ENCODE results near the gene MSGN1. TPM values are rescaled to one million over a fixed set of nuclear protein-coding genes. Genes with fewer than 3 reads are reported as not detected.

The MSGN1 gene
- total and polyA plus RNA-seq, 9 donors, result not detected

DNA sequence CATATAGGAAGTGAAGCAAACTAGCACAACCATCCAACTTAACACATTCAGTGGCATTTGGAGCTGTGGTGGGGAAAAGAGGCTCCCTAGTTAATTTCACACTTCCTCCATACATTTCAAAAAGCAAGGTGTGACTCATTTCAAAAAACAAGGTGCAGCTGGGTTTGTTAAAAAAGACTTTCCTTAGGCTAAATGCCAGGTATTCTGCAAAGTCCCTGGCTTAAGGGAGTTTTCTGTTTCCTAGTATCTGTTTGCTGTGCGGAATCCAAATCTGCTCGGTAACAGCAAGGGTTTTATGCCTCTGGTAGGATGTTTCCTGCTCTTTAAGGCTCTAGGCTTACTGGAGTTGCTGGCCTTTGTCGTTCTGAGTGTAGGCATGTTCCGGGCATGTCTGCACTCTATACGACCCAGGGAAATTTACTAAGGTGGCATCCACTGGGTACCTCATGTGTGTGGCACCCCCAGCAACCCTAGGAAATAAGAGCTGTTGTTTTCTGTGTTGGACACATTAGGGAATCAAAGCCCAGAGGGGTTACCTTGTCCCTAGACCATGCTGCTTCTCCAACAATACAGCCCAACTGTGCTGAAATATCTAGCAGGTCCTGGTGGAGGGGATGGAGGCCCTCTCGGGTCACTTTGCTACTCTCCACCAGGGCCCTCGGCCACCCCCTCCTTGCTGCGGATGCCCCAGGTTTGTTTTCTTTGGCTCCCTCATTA, 634 bp upstream of the MSGN1 start:
- TF ChIP-seq POLR2A (IDR thresholded peaks at IDR 0.05) (no peak), EP300 (IDR thresholded peaks at IDR 0.05) (no peak)
- WGBS, 3 donors, result 56 to 64% (median 60%) methylated on average over 8 of the region's 8 CpGs

DNA sequence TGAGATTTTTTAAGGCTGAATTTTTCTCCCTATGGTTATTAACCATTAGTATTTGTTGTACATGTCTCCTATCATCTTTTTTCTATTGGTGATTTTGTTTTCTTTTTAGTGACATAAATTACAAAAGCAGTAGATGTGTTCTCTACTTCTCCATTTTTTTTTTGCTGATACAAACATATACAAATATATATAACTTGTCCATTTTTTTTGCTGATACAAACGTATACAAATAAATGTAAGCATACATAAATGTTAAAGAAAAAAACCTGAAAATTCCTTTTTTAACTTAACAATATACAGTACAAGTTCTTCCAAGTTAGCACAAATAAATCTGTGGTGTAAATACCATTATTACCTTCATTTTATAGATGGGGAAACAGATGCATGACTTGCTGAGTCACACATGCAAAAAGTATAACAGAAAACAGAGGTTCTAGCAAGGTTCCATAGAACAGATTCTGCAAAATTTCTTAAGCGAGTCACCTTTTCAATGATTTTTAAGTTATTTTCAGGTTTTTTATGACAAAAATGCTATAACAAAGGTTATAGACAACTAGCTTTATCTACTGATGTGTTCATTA, 2.1 kb downstream of the MSGN1 start:
- no peaks in the 10 kb centered on the region for H3K27me3 ChIP-seq
- peaks cover 1% of the 10 kb centered on the region for H3K4me1 ChIP-seq (ENCODE audit: insufficient read depth)
- no peak for TF ChIP-seq EP300 (IDR thresholded peaks at IDR 0.05)
- TF ChIP-seq, protein P1, sequence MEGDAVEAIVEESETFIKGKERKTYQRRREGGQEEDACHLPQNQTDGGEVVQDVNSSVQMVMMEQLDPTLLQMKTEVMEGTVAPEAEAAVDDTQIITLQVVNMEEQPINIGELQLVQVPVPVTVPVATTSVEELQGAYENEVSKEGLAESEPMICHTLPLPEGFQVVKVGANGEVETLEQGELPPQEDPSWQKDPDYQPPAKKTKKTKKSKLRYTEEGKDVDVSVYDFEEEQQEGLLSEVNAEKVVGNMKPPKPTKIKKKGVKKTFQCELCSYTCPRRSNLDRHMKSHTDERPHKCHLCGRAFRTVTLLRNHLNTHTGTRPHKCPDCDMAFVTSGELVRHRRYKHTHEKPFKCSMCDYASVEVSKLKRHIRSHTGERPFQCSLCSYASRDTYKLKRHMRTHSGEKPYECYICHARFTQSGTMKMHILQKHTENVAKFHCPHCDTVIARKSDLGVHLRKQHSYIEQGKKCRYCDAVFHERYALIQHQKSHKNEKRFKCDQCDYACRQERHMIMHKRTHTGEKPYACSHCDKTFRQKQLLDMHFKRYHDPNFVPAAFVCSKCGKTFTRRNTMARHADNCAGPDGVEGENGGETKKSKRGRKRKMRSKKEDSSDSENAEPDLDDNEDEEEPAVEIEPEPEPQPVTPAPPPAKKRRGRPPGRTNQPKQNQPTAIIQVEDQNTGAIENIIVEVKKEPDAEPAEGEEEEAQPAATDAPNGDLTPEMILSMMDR (IDR thresholded peaks at IDR 0.05), result no peak
- TF ChIP-seq POLR2A (IDR thresholded peaks at IDR 0.05), result no peak
- H3K9me3 ChIP-seq, result no peaks in the 10 kb centered on the region
- H3K36me3 ChIP-seq, result no peaks in the 10 kb centered on the region
- intact Hi-C loops (cut with DNase I), result no loop called here
- no peak for DNase-seq
- WGBS, 3 donors, result 82 to 90% (median 87%) methylated on average over 2 of the region's 2 CpGs
- no peak overlapping the region for H3K27ac ChIP-seq
- H3K4me3 ChIP-seq, result no peak overlapping the region

More for the DNA sequence above, 634 bp upstream of the MSGN1 start:
- H3K4me3 ChIP-seq, result no peak overlapping the region
- no peak overlapping the region for H3K27ac ChIP-seq
- no peaks in the 10 kb centered on the region for H3K27me3 ChIP-seq
- no peaks in the 10 kb centered on the region for H3K36me3 ChIP-seq
- H3K9me3 ChIP-seq, result no peaks in the 10 kb centered on the region
- intact Hi-C loops (cut with DNase I), result no loop called here
- no peak for DNase-seq
- no peaks in the 10 kb centered on the region for H3K4me1 ChIP-seq (ENCODE audit: insufficient read depth)

DNA sequence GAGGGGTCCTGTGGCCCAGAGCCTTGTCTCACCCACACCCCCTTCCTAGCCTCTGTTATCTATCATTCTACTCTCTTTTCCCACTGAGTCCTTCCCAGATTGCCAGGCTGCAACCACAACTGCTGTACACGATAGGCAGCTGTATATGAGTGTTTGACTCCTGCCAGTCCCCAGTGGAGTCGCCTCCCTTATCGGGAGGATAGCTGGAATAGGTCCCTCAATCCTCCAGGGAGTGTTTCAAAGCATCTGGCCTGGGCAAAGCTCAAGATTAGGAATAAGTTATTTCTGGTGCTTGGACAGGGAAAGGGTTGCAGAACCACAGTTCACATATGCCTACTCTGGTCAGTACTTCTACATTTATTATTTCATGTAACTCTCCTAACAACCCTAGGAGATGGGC, 4.8 kb downstream of the MSGN1 start:
- H3K27ac ChIP-seq, result no peak overlapping the region
- no peak for DNase-seq
- intact Hi-C loops (cut with DNase I), result no loop called here
- TF ChIP-seq, protein P1 (IDR thresholded peaks at IDR 0.05), result no peak
- no peak for TF ChIP-seq POLR2A (IDR thresholded peaks at IDR 0.05)
- no peak for TF ChIP-seq EP300 (IDR thresholded peaks at IDR 0.05)
- H3K4me3 ChIP-seq, result no peak overlapping the region
- H3K36me3 ChIP-seq, result no peaks in the 10 kb centered on the region
- WGBS, 3 donors, result 51 to 78% (median 77%) methylated on average over 3 of the region's 3 CpGs
- H3K9me3 ChIP-seq, result no peaks in the 10 kb centered on the region
- peaks cover 1% of the 10 kb centered on the region for H3K4me1 ChIP-seq (ENCODE audit: insufficient read depth)
- no peaks in the 10 kb centered on the region for H3K27me3 ChIP-seq

DNA sequence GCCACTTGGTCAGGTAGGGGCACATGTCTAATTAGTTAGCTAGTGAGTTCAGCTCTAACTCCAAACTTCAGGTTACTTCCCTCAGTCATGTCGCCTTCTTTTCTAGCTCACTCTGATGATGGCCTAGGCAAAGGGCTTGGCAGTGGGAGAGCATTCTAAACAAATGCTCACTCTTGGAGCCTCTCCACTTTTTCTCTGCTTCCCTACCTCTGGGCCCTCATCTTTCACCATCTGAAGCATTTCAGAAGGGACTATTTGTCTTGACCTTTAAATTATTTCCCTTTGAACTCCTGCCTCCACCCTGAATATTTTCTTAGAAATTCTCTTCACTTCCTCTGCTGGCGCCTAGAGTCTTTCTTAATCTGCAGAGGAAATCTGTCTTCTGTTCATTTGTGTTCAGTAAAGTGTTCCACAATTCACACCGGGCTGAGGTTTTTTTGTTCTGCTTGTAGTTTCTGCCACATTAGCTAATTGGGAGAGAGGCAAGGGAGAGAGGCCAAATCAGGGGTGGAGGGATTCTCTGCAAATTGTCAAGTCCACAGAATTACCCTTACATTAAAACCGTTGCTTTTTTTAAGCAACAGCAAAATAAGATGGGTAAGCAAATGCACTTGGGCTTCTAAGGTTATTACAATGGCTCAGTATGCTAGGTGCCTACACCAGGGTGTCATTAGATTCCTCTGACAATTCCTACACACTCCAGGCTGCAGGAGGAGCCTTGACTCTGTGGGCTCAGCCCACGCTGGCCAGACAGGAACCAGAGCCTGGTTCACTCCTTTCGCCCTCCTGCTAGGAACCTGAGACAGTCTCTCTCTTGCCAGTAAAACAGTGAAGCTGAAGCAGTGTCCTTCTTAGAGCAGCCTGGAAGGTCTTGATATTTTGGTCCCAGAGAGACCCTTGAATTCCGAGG, 5.5 kb downstream of the MSGN1 start:
- H3K36me3 ChIP-seq, result no peaks in the 10 kb centered on the region
- TF ChIP-seq POLR2A (IDR thresholded peaks at IDR 0.05) (no peak), EP300 (IDR thresholded peaks at IDR 0.05) (no peak)
- TF ChIP-seq, protein P1 (IDR thresholded peaks at IDR 0.05), result no peak
- H3K27ac ChIP-seq, result no peak overlapping the region
- intact Hi-C loops (cut with DNase I), result no loop called here
- 32 to 34% (median 34%) methylated on average over 7 of the region's 7 CpGs for WGBS, 3 donors
- no peaks in the 10 kb centered on the region for H3K27me3 ChIP-seq
- DNase-seq, result no peak
- H3K4me3 ChIP-seq, result no peak overlapping the region
- H3K4me1 ChIP-seq (ENCODE audit: insufficient read depth), result peaks cover 1% of the 10 kb centered on the region
- H3K9me3 ChIP-seq, result no peaks in the 10 kb centered on the region

All from ovary (tissue), 9 donors.